HG02798 (cell line): ENCODE data around the gene TCF4.
A peak's percentile ranks its signal among the peaks of the same experiment; 100 is the strongest.

Source experiments
- ATAC-seq: cut with Tn5 transposase; IDR thresholded peaks from one replicate; pipeline ENCODE4 v1.9.1; 2021; ENCODE audit warnings: mild to moderate bottlenecking; ENCODE audit not compliant: unreplicated experiment, poor library complexity

Gene TCF4

DNA sequence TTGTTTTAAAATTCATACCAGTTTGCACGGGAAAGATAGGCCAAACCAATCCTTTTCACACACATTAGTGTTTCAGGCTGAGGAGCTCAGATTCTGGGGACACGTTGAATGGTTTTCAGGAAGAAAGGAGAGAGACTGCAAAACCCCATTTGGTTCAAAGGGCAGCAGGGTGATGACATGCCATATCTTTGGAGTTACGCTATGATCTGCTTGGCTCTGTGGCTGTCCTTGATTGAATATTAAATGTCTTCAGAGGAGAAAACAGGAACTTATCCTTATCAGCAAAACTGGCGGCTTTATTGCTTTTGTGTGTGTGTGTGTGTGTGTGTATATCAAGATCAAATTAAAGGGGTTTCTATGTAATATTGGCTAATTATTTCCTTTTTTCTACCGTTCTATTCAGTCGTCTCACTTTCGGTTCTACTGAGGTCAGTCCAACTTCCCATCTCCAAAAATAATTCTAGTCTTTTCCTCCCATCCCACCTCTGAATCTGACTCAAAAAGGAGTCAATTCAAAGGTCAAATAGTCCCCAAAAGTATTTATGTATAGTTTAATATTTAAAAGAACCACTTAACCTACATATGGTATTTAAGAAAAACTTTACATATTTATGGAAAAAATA is 335.8 kb downstream of the TCF4 start:
- ATAC-seq, result no peak

DNA sequence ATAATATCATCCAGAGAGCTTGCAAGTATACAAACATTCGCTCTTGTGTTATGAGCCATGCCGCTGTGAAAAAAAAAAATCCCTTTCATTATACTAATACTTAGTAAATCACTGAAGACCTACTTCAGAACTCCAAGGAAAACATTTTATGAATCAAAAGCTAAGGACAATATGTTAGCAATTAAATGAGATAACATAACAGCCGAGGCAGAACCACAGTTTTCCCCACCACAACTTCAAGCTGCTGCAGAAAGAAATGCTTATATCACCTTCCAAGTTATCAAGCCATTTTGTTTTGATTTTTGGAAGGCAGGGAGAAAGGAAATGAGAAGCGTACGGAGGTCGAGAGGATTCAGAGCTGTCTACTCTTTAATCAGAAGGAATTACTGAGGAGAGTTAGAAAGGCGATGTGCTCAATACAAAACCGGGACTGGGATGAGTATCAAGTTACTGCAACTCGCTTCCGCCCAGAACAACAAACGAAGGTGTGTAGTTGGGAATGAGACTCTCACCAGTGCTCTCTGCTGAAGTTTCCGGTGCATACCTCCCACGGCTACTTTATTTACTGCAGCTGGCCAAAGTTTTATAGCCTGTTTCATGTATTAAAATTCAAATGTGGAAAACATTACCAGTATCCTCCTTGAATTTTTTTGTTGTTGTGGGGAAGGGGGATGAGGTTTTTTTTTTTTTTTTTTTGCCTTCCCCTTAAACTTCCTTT is 336.6 kb downstream of the TCF4 start:
- ATAC-seq, result no peak

DNA sequence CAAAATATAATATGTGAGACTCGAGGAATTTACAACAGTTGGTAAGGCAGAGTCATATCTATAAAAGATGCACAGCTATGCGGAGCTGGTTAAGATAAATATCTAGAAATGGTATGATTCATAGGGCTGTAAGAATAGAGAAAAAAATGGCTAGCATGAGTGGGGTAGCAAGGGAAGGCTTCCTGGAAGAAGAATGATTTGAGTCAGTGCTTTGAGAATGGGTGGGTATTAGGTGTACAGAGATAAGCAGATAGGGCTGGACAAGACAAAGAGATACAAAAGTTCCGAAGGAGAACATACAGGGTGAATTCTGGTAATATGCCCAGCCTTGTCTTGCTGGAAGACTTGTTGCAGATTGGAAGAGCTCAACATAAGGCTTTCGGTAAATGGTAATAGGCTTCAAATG is 337.2 kb downstream of the TCF4 start:
- ATAC-seq, result peak; percentile 28

DNA sequence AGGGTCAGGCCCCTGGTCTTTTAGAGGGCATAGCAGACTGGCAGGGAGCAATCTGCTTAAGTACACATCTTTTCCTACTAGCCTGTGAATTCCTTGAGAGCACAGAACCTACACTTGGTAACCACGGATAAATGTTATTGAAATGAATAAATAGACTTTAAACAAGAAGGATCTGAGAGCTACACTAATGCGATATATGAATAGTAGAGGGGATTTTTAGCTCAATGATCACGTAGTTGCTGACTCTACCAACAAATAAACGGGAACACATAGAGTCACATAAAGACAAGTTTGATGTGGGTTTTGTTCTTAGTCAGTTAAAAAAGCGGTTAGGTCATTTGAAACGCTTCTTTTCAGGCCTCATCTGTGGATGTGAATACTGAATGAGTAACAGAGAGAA is 338.4 kb downstream of the TCF4 start:
- ATAC-seq, result peak; percentile 45

DNA sequence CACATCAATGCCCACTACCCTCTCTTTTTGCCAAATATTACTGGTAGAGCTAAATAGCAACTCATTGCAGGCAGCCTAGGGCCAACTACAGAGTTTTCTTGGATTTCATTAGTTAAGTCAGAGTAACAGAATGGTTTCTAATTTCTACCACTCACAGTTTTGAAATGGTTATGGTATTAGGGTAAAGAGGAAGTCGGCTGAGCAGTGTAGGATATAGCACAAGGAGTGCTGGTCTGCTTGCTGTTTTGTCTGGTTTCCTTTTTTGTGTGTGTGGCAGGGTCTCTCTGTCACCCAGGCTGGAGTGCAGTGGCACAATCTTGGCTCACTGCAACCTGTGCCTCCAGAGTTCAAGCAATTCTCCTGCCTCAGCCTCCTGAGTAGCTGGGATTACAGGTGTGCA is 339.5 kb downstream of the TCF4 start:
- peak; percentile 22 for ATAC-seq

DNA sequence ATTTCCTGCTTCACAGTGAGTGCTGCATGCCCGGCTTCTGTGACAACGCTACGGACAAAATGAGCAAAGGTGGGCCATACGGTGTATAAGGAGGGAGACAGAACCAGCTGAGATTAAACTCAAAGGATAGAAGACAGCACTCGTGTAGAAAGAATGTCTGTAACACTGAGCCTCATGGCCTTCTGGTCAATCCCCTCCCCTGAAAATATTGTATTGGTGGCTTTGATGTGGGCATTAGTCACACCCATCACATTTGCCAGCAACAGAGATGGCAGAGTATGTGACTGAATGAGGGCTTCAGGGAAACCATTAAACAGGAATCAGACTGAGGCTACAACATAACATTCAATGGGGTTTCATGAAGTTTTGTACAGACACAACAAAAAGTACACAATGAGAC is 341.0 kb downstream of the TCF4 start:
- no peak for ATAC-seq

DNA sequence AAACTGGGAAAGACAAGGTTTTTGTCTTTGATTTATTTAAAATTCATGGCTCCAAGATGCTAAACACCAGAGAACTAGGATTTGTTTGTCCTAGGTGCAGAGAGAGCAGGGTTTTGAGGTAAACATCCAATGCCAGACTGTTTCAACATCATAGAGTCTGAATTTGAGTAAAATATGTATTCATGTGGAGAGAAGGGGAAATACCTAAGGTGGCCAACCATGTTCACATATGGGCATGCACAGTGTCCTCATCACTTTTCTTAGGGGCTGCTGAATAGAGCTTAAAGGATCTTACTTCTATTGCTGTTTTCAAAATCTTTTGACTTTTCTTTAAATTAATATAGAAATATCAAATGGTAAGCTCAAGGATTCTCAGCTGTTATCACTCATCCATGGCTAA is 341.7 kb downstream of the TCF4 start:
- peak; percentile 37 for ATAC-seq

DNA sequence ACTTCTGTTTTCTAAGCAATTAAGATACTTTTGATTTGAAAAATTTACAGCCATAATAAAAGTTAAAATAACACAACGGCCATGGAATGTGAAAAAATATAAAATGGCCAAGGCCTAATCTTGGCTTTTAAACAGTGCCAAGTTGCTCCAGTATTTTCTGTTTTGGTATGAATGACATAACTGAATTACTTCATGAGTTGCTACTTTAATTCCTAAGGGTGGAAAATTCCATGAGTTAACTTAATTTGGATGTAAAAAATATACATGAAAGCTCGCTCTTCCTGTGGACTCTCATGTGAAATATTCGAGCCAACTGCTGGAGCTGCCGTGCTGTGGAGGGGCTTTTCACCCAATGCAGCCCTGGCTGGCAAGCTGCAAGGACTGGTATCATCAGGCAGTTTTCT is 342.8 kb downstream of the TCF4 start:
- ATAC-seq, result no peak

DNA sequence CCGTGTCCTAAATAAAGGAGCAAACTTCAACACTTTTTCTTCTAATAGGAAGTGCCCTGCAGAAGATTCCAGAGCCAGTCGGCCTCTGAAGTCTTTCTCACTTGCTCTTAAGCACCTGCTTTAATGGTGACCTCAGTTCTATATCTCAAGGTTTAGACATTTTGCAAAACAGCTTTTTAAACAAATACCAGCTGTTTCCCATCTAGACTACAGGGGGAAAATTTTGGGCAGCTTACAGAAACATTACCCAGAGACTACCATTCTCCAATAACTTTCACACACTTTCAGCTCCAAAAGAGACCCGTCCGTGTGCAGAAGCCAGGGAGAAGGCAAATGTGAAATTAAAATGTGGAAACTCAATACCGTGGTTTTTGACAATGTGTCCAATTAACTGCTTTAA is 343.4 kb downstream of the TCF4 start:
- ATAC-seq, result no peak

DNA sequence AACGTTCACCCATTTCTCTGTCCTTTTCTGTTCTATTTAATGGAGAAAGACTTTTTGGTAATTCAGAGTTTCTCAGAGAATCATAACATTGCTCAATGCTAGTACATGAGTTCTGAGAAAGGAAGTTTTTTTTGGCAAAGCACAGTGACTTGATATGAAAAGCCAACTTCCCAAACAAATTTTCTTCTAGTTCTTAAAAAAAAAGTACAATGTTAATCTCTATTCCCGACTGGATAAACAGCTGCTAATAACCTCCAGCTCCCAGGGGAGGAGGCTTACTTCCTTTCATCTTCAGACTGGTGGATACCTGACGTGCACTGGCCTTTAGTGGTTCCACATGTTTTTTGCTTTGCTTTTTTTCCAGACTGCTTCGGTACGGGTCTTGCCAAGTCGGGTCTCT is 344.1 kb downstream of the TCF4 start:
- no peak for ATAC-seq

DNA sequence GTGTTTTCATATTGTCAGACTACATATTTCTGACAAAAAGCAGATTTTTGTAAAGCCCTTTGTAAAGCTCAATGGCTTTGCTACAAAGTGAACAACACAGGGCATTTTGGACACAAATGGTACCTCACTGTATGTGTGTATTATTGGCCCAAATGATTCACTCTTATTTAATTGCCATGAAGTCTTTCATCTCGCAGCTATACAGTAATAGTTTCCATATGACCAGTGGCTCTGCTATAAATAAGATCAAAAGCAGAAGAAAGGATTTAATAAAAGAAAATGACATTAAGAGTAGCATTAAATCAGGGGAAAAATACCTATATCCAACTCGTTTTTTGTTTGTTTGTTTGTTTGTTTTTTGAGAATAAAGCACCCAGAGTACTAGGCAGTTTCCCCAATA is 344.7 kb downstream of the TCF4 start:
- ATAC-seq, result no peak

DNA sequence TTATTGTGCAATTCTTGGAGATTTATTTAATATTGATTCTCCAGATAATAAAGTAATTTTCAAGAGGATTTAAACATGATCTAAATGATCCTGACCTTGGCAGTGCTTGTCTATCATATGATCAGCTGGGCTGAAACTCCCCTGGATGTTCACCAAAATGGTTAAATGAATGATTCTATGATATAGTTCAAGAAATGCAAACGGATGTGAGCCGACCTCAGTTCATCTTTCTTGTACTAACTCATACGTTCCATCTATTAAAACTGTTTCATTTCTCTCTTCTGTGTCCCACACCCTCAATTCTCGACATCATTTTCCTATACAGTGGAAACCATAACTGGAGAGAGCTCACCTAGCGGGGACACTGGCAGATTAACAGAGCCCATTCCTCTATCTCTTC is 347.0 kb downstream of the TCF4 start:
- ATAC-seq, result peak; percentile 42

DNA sequence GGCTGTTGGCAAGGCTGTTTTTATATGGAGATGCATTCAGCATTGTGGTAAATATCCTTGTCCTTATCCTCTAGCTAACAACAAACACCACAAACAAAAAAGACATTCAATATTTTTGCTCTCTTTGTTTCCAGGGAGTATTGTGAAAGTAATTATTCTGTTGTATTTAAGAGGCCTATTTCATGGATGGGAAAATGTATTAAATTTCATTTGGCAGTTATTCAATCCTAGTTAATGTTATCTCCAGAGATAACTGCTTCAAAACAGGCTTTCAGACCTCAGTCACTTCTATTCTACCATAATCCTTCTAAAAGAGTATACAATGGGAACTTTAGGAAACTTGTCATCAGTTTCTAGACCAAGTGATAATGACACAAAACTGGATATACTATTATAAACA is 348.3 kb downstream of the TCF4 start:
- no peak for ATAC-seq

DNA sequence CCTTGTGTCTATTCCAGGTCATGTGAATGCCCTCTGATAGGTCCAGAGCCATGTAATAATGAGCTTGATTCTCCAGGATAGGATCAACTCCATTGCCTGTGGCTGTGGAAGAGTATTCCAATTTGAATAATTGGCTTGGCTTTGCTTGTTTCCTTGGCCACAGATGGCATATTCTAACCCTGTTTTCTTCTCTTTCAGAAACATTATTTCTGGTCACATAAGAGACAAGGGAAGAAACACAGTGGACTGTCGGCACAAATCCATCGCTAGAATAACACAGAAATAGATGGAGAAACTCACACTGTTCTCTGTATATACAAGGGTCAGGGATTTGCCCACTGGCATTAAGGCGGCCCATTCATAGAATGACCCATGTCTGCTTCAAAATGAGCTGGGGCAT is 350.3 kb downstream of the TCF4 start:
- ATAC-seq, result no peak

DNA sequence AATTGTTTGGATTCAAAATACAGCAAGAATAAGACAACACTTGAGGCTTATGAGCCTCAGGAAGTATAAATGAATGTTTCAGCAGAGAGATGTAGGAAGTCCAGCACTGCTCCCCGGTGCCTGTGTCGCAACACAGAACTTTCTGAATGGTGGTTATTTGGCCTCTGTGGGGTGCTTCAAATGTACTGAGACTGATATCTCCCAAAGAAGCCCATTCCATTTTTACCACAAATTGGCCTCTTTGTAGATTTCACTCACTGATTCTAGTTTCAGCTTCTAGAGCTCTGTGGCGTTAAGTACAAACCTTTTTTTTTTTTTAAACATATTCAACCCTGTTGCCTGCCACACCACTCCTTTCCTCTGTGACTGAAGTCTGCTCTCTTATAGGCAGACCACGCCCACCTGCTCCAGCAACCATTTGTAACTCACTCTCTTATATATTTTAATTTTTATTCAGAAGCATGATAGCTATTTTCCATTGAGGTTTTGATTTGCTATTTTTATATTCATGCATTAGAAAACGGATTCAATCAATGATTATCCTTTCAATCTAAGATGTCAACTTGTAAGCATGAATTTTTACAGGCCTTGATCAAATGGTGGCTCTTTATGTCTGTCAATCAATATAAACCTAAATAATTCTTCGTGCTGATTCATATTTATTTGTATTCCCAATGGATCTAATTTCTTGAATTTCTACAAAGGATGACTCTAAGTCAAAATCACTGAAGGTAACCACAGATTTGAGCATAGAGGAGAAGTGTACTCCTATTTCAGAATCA is 351.7 kb downstream of the TCF4 start:
- peak; percentile 54 for ATAC-seq

DNA sequence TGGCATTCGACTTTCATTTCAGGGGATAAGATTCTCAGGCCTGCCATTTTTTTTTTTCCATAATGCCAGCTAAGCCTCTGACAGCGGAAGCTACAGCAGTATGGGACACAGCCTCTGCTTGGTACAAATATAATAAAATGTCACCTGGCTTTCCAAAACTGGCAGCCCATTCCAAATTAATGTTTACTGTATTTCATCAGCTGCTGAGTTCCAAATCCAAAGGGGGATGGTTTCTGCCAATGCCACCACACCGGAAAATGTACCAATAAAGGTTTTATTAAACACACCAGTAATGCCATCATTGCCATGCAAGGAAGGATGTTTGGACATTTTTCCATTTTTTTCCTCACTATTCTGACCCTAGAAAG is 352.9 kb downstream of the TCF4 start:
- no peak for ATAC-seq

DNA sequence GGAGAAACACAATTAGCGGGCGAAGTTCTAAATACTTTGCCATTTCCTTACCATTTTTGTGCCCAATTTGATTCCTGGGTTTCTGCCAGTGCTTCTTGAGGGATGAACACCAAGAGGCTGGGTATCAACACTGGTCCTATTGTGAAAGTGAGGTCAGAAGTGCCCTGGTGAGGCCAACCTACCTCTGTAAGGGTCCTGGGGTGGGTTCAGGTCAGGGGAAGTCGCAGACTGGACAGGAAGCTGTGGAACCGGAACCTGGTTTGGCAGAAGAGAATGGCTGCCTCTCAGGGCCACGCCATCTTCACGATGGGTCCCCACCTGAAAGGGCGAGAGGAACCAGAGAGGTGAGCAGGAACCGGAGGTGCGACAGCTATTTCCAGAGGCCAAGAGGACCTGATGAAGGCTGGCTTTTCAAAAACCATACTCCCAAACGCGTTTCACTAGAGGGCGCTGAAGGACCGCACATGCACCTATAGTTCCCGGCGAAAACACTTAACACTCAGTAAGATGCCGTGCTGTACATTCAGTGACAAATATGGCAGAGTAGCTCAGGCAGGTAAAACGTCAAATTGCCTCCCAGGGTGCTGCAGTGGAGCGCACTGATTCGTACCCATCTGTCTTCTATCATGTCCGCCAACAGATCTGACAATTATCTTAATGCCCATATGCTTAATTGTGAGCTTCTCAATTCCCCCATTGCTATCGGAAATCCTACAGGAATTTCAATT is 353.5 kb downstream of the TCF4 start:
- peak; percentile 75 for ATAC-seq

DNA sequence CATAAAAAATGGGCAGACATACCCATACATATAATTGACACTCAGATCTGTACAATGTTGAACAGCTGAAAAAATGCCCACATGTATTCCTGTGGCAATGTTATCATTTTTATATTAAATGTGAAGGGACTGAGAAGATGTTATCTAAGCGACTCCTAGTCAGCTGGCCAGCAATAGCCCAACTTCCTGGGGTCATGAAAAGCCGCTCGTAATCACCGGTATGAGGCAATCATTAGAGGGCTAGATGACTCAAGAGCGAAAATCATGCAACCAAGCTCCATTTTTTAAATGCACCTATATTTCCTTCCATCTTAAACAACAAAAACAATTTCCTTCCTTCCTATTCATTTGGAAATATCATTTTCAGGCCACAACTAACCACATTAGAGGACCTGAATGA is 354.1 kb downstream of the TCF4 start:
- no peak for ATAC-seq

DNA sequence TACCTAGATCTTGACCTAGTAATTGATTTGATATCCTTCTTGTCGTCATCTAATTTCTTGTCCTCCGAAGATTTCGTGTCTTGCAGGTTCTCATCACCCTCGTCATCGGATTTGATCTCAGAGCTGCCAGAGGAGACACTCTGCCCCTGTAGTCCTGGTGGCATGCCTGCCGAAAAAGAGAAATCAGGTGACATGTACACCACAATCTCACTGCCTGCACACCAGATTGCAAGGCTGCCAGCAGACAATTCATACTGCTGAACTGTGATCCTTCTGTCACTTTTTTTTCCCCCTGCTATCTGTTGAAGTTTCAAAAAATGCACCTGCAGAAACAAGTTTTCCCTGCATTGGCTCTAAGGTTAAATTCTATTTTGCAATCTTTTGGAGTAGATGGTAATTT is 355.5 kb downstream of the TCF4 start:
- ATAC-seq, result no peak

DNA sequence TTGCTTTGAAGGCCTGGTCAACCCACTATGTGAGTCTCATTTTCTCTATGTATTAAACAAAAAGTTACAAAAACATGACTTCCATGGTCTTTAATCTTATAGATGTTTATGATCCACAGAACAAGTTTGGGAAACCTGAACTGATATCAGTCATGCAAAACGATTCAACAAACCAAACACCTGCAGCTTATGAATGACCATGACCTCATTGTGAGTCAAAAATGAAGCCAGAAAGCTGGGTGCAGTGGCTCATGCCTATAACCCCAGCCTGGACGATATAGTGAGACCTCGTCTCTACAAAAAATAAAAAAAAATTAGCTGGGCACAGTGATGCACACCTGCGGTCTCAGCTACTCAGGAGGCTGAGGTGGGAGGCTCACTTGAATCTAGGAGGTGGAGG is 358.3 kb downstream of the TCF4 start:
- ATAC-seq, result no peak

DNA sequence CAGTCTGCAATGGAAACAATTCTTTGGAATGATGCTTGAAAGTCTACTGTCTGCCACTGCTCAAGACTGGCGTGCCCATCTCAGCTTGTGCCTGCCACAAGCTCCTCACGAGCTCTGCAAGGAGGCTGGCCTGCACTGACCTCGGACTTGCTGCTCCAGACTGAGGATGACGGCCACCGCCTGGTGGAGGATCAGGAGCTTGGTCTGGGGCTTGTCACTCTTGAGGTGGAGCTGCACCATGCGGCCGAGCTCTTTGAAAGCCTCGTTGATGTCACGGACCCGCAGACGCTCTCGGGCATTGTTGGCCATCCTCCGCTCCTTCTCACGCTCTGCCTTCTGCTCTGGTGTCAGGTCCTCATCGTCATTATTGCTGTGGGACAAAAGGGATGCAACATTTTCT is 359.3 kb downstream of the TCF4 start:
- ATAC-seq, result no peak
